CD14-positive monocyte (primary cell): ENCODE results near the gene TFPI2. TPM values are rescaled to one million over a fixed set of nuclear protein-coding genes. Genes with fewer than 3 reads are reported as not detected.

ENCODE experiments used
- DNase-seq, 3 donors: peaks; one replicate each; pipeline ENCODE4 v3.0.0-alpha.2; 2011 to 2022
- H2AFZ ChIP-seq: 2 replicates; pipeline ENCODE4 v1.6.0; 2012; ENCODE audit warnings: mild to moderate bottlenecking, low read depth, low read length, inconsistent platforms; ENCODE audit not compliant: insufficient read depth, poor library complexity, severe bottlenecking
- H3K27ac ChIP-seq, 2 donors: 1 replicate in 1 of 2; 2 replicates in 1 of 2; pipeline ENCODE4 v1.5.1; 2012 to 2013; ENCODE audit warnings: low read length in 2 of 2, control low read depth in 1 of 2, inconsistent platforms in 1 of 2, low read depth in 1 of 2, mild to moderate bottlenecking in 1 of 2
- H3K27me3 ChIP-seq, 2 donors: one replicate each; pipeline versions ENCODE4 v1.6.0 to v1.6.1; 2011 to 2013; ENCODE audit warnings: low read length in 2 of 2; ENCODE audit not compliant: control insufficient read depth in 2 of 2, insufficient read depth in 2 of 2
- H3K36me3 ChIP-seq, 2 donors: replicated peaks in 1 of 2; 1 replicate in 1 of 2; 2 replicates in 1 of 2; pipeline versions ENCODE4 v1.5.1 to v1.6.1; 2012 to 2013; ENCODE audit warnings: low read length in 2 of 2, control low read depth in 1 of 2, inconsistent platforms in 1 of 2, mild to moderate bottlenecking in 1 of 2; ENCODE audit not compliant: insufficient read depth in 2 of 2, control insufficient read depth in 1 of 2
- H3K4me1 ChIP-seq, 2 donors: 1 replicate in 1 of 2; 2 replicates in 1 of 2; pipeline versions ENCODE4 v1.5.1 to v1.6.1; 2012 to 2013; ENCODE audit warnings: low read length in 2 of 2, control low read depth in 1 of 2, inconsistent platforms in 1 of 2, mild to moderate bottlenecking in 1 of 2, moderate library complexity in 1 of 2; ENCODE audit not compliant: insufficient read depth in 2 of 2, control insufficient read depth in 1 of 2
- H3K4me2 ChIP-seq: replicated peaks from 2 replicates; pipeline ENCODE3; 2012; ENCODE audit warnings: low read length, moderate library complexity, mild to moderate bottlenecking; ENCODE audit not compliant: poor library complexity, severe bottlenecking; ENCODE audit errors: extremely low read depth
- H3K4me3 ChIP-seq, 3 experiments: fragments of 200-600 bp in 1 of 3; sonication (generic) in 1 of 3; replicated peaks in 1 of 3; 1 replicate in 2 of 3; 2 replicates in 1 of 3; pipeline ENCODE4 v1.5.1; 2011 to 2013; ENCODE audit warnings: low read length in 3 of 3, mild to moderate bottlenecking in 3 of 3, control low read depth in 2 of 3, low read depth in 2 of 3, inconsistent platforms in 1 of 3, moderate library complexity in 1 of 3
- H3K79me2 ChIP-seq: 2 replicates; pipeline ENCODE4 v1.6.0; 2012; ENCODE audit warnings: mild to moderate bottlenecking, control low read depth, inconsistent platforms, low read length, moderate library complexity; ENCODE audit not compliant: insufficient read depth
- H3K9ac ChIP-seq: 2 replicates; pipeline ENCODE4 v1.6.0; 2017; ENCODE audit warnings: low read length, mild to moderate bottlenecking; ENCODE audit not compliant: insufficient read depth, poor library complexity, severe bottlenecking
- H3K9me3 ChIP-seq, 2 donors: replicated peaks in 1 of 2; 1 replicate in 1 of 2; 2 replicates in 1 of 2; pipeline versions ENCODE4 v1.5.1 to v1.6.1; 2012 to 2013; ENCODE audit warnings: low read length in 2 of 2, control low read depth in 1 of 2; ENCODE audit not compliant: control insufficient read depth in 1 of 2, insufficient read depth in 1 of 2
- H4K20me1 ChIP-seq: 2 replicates; pipeline ENCODE4 v1.6.0; 2012; ENCODE audit warnings: mild to moderate bottlenecking, low read length, control low read depth, moderate library complexity; ENCODE audit not compliant: insufficient read depth
- H3K27ac Mint-ChIP-seq, 7 donors: one replicate each; pipeline ENCODE4 v1.8.0; 2020; ENCODE audit warnings: mild to moderate bottlenecking in 7 of 7, mixed read lengths in 7 of 7, moderate library complexity in 6 of 7, inconsistent platforms in 2 of 7
- H3K27me3 Mint-ChIP-seq, 3 donors: one replicate each; pipeline ENCODE4 v1.8.0; 2021 to 2022; ENCODE audit warnings: low read depth in 3 of 3, mild to moderate bottlenecking in 3 of 3, mixed read lengths in 3 of 3, moderate library complexity in 3 of 3, inconsistent platforms in 1 of 3
- H3K36me3 Mint-ChIP-seq, 2 donors: one replicate each; pipeline ENCODE4 v1.8.0; 2020; ENCODE audit warnings: mixed read lengths in 2 of 2, inconsistent platforms in 1 of 2, mild to moderate bottlenecking in 1 of 2
- H3K4me1 Mint-ChIP-seq: one replicate; pipeline ENCODE4 v1.8.0; 2020; ENCODE audit warnings: mild to moderate bottlenecking, mixed read lengths
- H3K4me3 Mint-ChIP-seq, 2 donors: one replicate each; pipeline ENCODE4 v1.8.0; 2020; ENCODE audit warnings: mild to moderate bottlenecking in 2 of 2, mixed read lengths in 2 of 2, moderate library complexity in 1 of 2
- H3K9me3 Mint-ChIP-seq, 7 donors: one replicate each; pipeline ENCODE4 v1.8.0; 2020 to 2022; ENCODE audit warnings: mixed read lengths in 7 of 7, mild to moderate bottlenecking in 6 of 7, moderate library complexity in 6 of 7, inconsistent platforms in 2 of 7
- CTCF ChIP-seq: fragments of 200-600 bp; IDR thresholded peaks from one replicate; pipeline ENCODE4 v1.8.0; 2022; ENCODE audit warnings: antibody characterized with exemption, mild to moderate bottlenecking
- WGBS: methylation state at CpG from one replicate; pipeline ENCODE4 v1.1.5; 2013; ENCODE audit warnings: missing lambda C conversion rate; ENCODE audit not compliant: insufficient coverage; 5-methylcytosine and 5-hydroxymethylcytosine counted together
- intact Hi-C, 2 donors: fragments of 100-400 bp; cut with micrococcal nuclease; formaldehyde crosslinking; loops; one replicate each; pipeline versions ENCODE4 v1.15.0 to v1.15.1; 2023
- polyA plus RNA-seq, 3 donors: library from polyadenylated mRNA; depleted of rRNA in 1 of 3; unstranded in 2 of 3; stranded (reverse) in 1 of 3; fragments of 300-500 nt in 2 of 3; fragments of >200 nt in 1 of 3; fragmentation: Illumina TruSeq in 2 of 3; gene quantifications; 1 replicate in 2 of 3; 2 replicates in 1 of 3; pipeline ENCODE4 v1.2.3, GENCODE V29; 2012 to 2021

TFPI2 gene
- polyA plus RNA-seq, 3 donors: not detected

GRCh38 chr7:93851536-93851935, 39.0 kb downstream of the TFPI2 start:
- Histone ChIP-seq H3K4me3 (no peak overlapping the region), H3K9me3 (no peaks in the 10 kb centered on the region)
- WGBS: no CpG with 5 or more reads among the region's 2 CpGs

GRCh38 chr7:93843260-93843659, 47.3 kb downstream of the TFPI2 start:
- WGBS: no CpG with 5 or more reads among the region's 1 CpG
- Histone ChIP-seq H3K36me3 (no peaks in the 10 kb centered on the region), H4K20me1 (no peaks in the 10 kb centered on the region), H3K9me3 (no peaks in the 10 kb centered on the region), H3K27me3 (no peaks in the 10 kb centered on the region), H3K27ac (no peak overlapping the region), H3K4me1 (no peaks in the 10 kb centered on the region), H2AFZ (no peak overlapping the region), H3K4me3 (no peak overlapping the region), H3K4me2 (no peak overlapping the region), H3K9ac (no peak overlapping the region), H3K79me2 (no peaks in the 10 kb centered on the region)
- intact Hi-C loops: no loop called here
- TF ChIP-seq CTCF: no peak
- no peak for DNase-seq
- H3K27ac Mint-ChIP-seq: no peak overlapping the region
- no peaks in the 10 kb centered on the region for H3K9me3 Mint-ChIP-seq
- no peaks in the 10 kb centered on the region for H3K27me3 Mint-ChIP-seq
- no peaks in the 10 kb centered on the region for H3K36me3 Mint-ChIP-seq
- H3K4me1 Mint-ChIP-seq: no peaks in the 10 kb centered on the region
- H3K4me3 Mint-ChIP-seq: no peak overlapping the region

More at GRCh38 chr7:93851536-93851935, 39.0 kb downstream of the TFPI2 start:
- H3K79me2 ChIP-seq: no peaks in the 10 kb centered on the region
- no peak overlapping the region for H3K4me2 ChIP-seq
- no peaks in the 10 kb centered on the region for H4K20me1 ChIP-seq
- no peak overlapping the region for H3K4me3 Mint-ChIP-seq
- intact Hi-C loops: no loop called here
- no peak for DNase-seq
- no peaks in the 10 kb centered on the region for H3K36me3 ChIP-seq
- TF ChIP-seq CTCF: no peak
- H3K27me3 Mint-ChIP-seq: peaks cover 0 to 1% (median 0%) of the 10 kb centered on the region in 3 donors
- H3K27ac Mint-ChIP-seq: no peak overlapping the region
- H3K36me3 Mint-ChIP-seq: no peaks in the 10 kb centered on the region
- H3K27ac ChIP-seq: no peak overlapping the region
- no peaks in the 10 kb centered on the region for H3K4me1 ChIP-seq
- no peak overlapping the region for H3K9ac ChIP-seq
- H2AFZ ChIP-seq: no peak overlapping the region
- H3K4me1 Mint-ChIP-seq: no peaks in the 10 kb centered on the region
- H3K27me3 ChIP-seq: no peaks in the 10 kb centered on the region
- peaks cover 0 to 2% (median 0%) of the 10 kb centered on the region in 7 donors for H3K9me3 Mint-ChIP-seq
